Fibroblast of pulmonary artery (primary cell): ENCODE measurements around the gene TMEM63C.

Experiments
- DNase-seq: peaks from one replicate; pipeline ENCODE4 v3.0.0-alpha.2; 2010; ENCODE audit warnings: low read depth
- H3K4me3 ChIP-seq: replicated peaks from 2 replicates; pipeline ENCODE4 v1.5.1; 2011; ENCODE audit warnings: low read depth, mild to moderate bottlenecking, control low read depth, low read length, moderate library complexity
- TF ChIP-seq, protein P1 (sequence below): IDR thresholded peaks from 2 replicates; pipeline ENCODE4 v1.5.1; 2011; ENCODE audit warnings: mild to moderate bottlenecking, control low read depth, low read length, inconsistent platforms; ENCODE audit errors: missing control alignments

TMEM63C gene

DNA sequence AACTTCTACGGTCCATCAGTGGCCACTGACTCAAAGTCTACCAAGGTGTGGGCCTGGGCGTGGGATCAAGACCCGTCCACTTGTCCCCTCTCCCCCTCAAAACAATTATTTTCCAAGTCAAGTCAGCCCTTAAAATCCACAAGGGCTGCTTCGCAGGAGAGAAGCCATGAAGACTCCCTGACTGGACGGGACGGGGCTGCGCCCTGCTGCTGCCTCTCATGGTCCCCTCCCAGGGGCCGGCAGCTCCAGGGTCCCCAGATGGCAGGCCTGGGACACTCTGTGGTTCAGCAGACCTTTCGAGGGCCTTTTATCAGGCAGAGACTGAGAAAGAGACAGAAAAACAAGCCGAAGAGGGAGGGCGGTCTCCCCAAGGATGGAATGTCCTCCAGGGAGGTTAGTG lies 78.6 kb downstream of the TMEM63C start:
- no peak overlapping the region for H3K4me3 ChIP-seq
- no peak for DNase-seq
- TF ChIP-seq, protein P1, sequence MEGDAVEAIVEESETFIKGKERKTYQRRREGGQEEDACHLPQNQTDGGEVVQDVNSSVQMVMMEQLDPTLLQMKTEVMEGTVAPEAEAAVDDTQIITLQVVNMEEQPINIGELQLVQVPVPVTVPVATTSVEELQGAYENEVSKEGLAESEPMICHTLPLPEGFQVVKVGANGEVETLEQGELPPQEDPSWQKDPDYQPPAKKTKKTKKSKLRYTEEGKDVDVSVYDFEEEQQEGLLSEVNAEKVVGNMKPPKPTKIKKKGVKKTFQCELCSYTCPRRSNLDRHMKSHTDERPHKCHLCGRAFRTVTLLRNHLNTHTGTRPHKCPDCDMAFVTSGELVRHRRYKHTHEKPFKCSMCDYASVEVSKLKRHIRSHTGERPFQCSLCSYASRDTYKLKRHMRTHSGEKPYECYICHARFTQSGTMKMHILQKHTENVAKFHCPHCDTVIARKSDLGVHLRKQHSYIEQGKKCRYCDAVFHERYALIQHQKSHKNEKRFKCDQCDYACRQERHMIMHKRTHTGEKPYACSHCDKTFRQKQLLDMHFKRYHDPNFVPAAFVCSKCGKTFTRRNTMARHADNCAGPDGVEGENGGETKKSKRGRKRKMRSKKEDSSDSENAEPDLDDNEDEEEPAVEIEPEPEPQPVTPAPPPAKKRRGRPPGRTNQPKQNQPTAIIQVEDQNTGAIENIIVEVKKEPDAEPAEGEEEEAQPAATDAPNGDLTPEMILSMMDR, result no peak

DNA sequence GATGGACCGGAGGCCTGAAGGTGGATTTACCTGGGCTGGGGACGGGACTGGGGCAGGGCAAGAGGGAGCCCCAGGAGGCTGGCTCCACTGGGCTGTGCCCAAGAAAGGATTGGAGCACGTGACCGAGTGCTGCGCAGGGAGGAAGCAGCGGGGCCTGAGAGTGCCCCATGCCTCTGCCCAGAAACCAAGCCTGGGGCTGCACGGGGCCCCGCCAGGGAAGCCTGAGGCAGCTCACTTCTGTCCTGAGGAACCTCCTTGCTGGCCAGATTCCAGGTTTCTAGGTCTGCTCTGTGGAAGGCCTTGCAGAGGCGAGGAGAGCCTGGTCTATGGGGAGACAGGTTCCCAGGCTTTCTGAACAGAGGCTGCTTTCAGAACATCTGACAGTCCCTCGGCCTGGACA lies 79.0 kb downstream of the TMEM63C start:
- DNase-seq, result no peak
- TF ChIP-seq, protein P1, result no peak
- H3K4me3 ChIP-seq, result no peak overlapping the region

DNA sequence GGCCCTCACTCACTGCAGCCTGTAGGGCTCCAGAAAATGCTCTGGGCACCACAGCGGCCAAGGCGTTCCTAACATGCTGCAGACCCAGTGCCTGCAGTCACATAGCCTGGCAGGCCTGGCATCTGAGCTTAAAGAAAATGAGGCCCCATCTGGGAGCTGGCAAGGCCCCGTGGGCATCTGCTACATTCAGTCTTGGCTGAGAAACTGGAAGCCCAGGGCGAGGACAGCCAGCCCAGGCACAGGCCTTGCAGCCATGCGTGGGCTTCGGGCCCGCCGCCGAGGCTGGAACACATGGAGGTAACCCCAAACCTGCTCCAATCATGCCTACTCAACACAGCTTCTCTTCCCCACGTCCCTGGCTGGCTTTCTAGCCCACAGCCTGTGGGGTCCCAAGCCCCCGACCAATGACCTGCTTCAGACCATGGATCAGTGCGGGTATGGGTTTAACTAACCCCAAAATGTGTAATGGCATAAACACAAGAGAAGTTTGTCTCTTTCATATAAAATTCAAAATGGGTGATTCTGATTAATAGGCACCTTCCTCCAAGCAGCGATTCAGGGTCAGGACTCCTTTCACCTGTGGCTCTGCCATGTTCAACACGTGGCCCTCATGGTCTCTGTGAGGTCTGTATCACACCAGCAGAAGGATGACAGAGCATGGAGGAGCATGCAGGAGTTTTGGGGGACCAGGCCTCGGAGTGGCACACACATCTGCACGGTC lies 83.0 kb downstream of the TMEM63C start:
- no peak for DNase-seq
- H3K4me3 ChIP-seq, result no peak overlapping the region
- TF ChIP-seq, protein P1, result no peak

DNA sequence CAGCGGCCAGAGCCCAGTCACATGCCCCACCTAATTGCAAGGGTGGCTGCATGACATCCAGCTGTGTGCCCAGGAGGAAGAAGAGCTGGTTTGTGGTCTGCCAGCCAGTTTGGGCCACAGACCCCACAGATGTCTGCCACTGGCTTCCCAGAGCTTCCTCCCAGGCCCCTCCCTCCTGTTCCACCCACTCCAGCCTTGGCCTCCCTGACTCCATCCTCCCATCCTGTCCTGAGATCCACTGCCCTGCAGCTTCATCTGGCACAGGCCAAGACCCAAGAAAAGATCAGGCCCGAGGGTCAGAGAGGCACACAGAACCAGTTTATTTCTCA lies 83.6 kb downstream of the TMEM63C start:
- TF ChIP-seq, protein P1, result no peak
- DNase-seq, result no peak
- no peak overlapping the region for H3K4me3 ChIP-seq

DNA sequence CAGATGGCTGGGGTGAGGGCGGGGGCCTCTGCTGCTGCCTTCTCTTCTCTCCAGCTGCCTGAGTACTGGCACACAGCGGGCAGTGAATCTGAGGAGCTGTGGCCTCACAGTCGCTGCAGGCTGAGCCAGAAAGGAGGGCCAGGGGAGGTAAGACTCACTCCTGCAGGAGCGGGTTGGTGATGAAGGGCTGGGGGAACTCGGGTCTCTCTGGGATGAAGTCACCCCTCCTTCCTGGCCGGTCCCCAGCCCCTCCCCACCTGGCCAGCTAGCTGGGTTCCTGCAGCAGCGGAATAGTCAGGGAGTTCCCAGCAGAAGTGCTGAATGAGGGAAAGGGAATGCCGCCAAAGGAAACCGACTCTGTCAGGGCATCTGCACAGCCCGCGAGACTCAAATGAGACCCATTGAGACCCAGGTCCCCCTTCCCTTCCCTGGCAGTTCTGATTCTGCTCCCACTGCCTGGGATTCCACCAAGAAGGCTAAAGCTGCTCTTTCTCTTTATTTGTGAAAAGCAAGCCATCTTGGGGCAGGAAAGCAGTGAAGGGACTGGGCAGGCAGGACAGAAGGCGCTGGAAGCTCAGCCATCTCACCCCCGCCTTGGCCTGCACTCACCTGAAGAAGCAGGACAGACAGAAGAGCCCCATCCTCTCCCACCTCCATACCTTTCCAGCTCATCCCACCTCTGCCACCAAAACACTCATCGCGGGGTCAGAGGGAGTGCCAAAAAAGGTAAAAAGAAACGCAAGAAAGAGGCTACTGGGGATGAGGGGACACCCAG lies 84.2 kb downstream of the TMEM63C start:
- TF ChIP-seq, protein P1, result no peak
- no peak for DNase-seq

DNA sequence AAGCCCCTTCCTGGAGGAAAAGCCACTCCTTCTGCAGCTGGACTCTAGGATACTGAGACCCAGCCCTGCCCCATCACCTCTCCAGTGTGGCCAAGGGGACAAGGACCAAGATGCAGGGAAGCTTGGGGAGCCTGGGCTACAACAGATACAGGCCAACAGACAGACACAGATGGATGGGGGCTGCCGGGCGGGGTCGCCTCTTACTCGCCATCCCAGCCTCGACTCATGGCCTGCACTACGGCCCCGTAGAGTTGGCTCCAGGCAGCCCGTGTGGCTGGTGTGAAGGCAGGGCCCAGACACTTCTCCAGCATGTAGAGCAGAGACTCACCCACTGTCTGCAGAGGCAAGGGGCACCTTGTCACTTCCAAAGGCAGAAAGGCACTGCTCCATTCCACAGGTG lies 84.7 kb downstream of the TMEM63C start:
- no peak for DNase-seq
- TF ChIP-seq, protein P1, result no peak
- H3K4me3 ChIP-seq, result no peak overlapping the region

More for the DNA sequence above, 84.2 kb downstream of the TMEM63C start:
- H3K4me3 ChIP-seq, result no peak overlapping the region
